Measurements from ENCODE around the gene PLA2G7.

- TF ChIP-seq, protein P1, sequence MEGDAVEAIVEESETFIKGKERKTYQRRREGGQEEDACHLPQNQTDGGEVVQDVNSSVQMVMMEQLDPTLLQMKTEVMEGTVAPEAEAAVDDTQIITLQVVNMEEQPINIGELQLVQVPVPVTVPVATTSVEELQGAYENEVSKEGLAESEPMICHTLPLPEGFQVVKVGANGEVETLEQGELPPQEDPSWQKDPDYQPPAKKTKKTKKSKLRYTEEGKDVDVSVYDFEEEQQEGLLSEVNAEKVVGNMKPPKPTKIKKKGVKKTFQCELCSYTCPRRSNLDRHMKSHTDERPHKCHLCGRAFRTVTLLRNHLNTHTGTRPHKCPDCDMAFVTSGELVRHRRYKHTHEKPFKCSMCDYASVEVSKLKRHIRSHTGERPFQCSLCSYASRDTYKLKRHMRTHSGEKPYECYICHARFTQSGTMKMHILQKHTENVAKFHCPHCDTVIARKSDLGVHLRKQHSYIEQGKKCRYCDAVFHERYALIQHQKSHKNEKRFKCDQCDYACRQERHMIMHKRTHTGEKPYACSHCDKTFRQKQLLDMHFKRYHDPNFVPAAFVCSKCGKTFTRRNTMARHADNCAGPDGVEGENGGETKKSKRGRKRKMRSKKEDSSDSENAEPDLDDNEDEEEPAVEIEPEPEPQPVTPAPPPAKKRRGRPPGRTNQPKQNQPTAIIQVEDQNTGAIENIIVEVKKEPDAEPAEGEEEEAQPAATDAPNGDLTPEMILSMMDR (IDR thresholded peaks at IDR 0.05): no peak
- TF ChIP-seq EZH2 (IDR thresholded peaks at IDR 0.05; ENCODE audit: borderline replicate concordance, insufficient read depth, low read depth, low read length, poor library complexity, severe bottlenecking): no peak
These were observed 58.4 kb downstream of the PLA2G7 start for GRCh38 chr6:46676604-46677313.

Data from B cell (primary cell).